Kidney (tissue), 14 donors: Measurements from ENCODE around the gene SORCS3. TPM values are rescaled to one million over a fixed set of nuclear protein-coding genes. Genes with fewer than 3 reads are reported as not detected.

Experiments used
- DNase-seq, 5 donors: peaks; one replicate each; pipeline ENCODE4 v3.0.0-alpha.2; 2013 to 2020
- FAIRE-seq: peaks from 2 replicates; lab custom pipeline; 2012; peaks lifted over from hg19 to GRCh38; lab: Jason Lieb, UNC
- H3K27ac ChIP-seq, 2 donors: one replicate each; pipeline ENCODE4 v1.7.0; 2013; ENCODE audit warnings: low read depth in 2 of 2, low read length in 2 of 2, inconsistent platforms in 1 of 2
- H3K27me3 ChIP-seq: one replicate; pipeline ENCODE4 v1.7.1; 2013; ENCODE audit warnings: low read length, inconsistent platforms; ENCODE audit not compliant: control insufficient read depth, insufficient read depth
- H3K36me3 ChIP-seq, 3 donors: one replicate each; pipeline versions ENCODE4 v1.7.0 to v1.7.1; 2013; ENCODE audit warnings: low read length in 3 of 3, control low read depth in 1 of 3, inconsistent platforms in 1 of 3; ENCODE audit not compliant: insufficient read depth in 3 of 3, control insufficient read depth in 2 of 3
- H3K4me1 ChIP-seq, 3 donors: one replicate each; pipeline versions ENCODE4 v1.7.0 to v1.7.1; 2013; ENCODE audit warnings: low read length in 3 of 3, inconsistent platforms in 1 of 3, low read depth in 1 of 3; ENCODE audit not compliant: control insufficient read depth in 2 of 3, insufficient read depth in 2 of 3
- H3K4me3 ChIP-seq, 3 donors: one replicate each; pipeline versions ENCODE4 v1.7.0 to v1.8.1; 2013; ENCODE audit warnings: low read length in 3 of 3, control low read depth in 1 of 3, inconsistent platforms in 1 of 3
- H3K9ac ChIP-seq, 3 donors: one replicate each; pipeline versions ENCODE4 v1.7.0 to v1.7.1; 2013; ENCODE audit warnings: low read length in 3 of 3, control low read depth in 1 of 3, inconsistent platforms in 1 of 3
- H3K9me3 ChIP-seq, 3 donors: one replicate each; pipeline versions ENCODE4 v1.7.0 to v1.7.1; 2013; ENCODE audit warnings: low read length in 3 of 3, control low read depth in 1 of 3, inconsistent platforms in 1 of 3; ENCODE audit not compliant: control insufficient read depth in 2 of 3, insufficient read depth in 1 of 3
- intact Hi-C: fragments of 100-400 bp; cut with DNase I; formaldehyde crosslinking; loops from one replicate; pipeline ENCODE4 v1.11.1; 2022
- polyA plus RNA-seq: library from polyadenylated mRNA; stranded (reverse); fragments of 350-450 nt; fragmentation: Illumina TruSeq; extraction: RNeasy Lipid Tissue Mini Kit (QIAGEN cat#74804); gene quantifications from one replicate; pipeline ENCODE4 v1.2.3, GENCODE V29; 2014; ENCODE audit warnings: low read depth, low replicate concordance; ENCODE audit not compliant: insufficient read depth
- total RNA-seq: library from RNA; stranded (reverse); fragmentation: NEBNext Ultra II Directional; extraction: Animal tissue kit (Norgen Biotek cat#: 25700); gene quantifications from one replicate; pipeline ENCODE4 v1.2.1, GENCODE V29; 2021
- TF ChIP-seq, protein P1 (sequence below): IDR thresholded peaks from 3 replicates; pipeline ENCODE4 v1.5.1; 2012; ENCODE audit warnings: mild to moderate bottlenecking, moderate library complexity, borderline replicate concordance; ENCODE audit not compliant: insufficient read depth; ENCODE audit errors: extremely low read depth
- donor health status: control.
- donor health status: control.
- donor health status: control.
- donor health status: control.
- donor health status: control.
- donor health status: DM: yes; HTN: yes; CAD: no.
- donor health status: Normal renal cell carcinoma (clear cell type).

Gene SORCS3
- total and polyA plus RNA-seq, 2 donors from 2014 or later: 0.52 to 1.1 TPM

DNA sequence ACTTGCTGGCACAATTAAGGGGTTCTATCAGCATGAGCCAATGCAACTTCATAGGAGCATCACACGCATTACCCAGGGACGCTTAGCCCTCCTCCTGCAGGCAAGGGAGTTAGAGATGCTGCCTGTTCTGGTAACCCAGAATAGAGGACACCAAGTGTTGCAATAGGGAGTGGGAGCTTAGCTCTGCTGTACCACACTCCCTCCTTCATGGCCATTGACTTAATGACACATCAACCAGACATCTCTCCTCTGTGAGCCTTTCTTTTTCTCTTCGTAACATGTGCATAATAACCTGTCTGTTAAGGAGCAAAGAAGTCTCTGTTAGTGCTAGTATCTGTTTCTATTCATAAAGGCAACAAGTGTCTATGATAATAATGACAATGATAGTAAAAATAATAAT lies 282.4 kb downstream of the SORCS3 start:
- intact Hi-C loops: no loop called here
- DNase-seq: no peak
- no peak overlapping the region for H3K9ac ChIP-seq
- H3K4me3 ChIP-seq: no peak overlapping the region
- FAIRE-seq: no peak
- H3K36me3 ChIP-seq: no peaks in the 10 kb centered on the region
- TF ChIP-seq, protein P1, sequence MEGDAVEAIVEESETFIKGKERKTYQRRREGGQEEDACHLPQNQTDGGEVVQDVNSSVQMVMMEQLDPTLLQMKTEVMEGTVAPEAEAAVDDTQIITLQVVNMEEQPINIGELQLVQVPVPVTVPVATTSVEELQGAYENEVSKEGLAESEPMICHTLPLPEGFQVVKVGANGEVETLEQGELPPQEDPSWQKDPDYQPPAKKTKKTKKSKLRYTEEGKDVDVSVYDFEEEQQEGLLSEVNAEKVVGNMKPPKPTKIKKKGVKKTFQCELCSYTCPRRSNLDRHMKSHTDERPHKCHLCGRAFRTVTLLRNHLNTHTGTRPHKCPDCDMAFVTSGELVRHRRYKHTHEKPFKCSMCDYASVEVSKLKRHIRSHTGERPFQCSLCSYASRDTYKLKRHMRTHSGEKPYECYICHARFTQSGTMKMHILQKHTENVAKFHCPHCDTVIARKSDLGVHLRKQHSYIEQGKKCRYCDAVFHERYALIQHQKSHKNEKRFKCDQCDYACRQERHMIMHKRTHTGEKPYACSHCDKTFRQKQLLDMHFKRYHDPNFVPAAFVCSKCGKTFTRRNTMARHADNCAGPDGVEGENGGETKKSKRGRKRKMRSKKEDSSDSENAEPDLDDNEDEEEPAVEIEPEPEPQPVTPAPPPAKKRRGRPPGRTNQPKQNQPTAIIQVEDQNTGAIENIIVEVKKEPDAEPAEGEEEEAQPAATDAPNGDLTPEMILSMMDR: no peak
- no peaks in the 10 kb centered on the region for H3K4me1 ChIP-seq
- no peaks in the 10 kb centered on the region for H3K27me3 ChIP-seq
- no peaks in the 10 kb centered on the region for H3K9me3 ChIP-seq
- no peak overlapping the region for H3K27ac ChIP-seq

DNA sequence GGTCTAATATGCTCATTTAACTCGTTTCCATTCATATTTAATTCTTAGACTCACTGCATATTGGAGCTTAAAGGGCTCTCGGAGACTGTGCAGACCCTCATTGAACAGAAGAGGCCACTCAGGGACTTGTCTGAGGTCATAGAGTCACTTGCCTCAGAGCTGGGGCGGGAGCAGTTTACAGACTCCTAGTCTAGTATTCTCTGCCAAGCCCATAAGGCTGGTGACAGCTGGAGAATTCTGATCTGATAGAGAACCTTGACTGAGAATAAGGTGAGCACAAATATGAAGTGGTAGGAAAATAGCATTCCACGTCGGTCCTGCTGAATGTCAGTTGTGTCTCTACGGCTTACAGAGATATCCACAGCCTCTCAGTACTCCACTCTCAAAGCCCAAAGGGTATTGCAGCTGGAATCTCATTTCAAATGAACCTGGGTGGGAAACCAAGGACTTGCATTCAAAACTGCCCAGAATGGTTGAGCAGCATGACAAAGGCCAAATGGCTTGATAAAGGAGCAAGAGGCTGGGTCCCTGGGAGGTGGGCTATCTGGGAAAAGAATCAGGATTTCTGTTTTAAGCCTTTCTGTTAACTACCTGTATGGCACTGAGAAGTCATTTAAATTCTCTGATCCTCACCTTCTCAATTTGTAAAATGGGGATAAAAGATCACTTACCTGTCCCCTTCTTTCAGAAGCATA lies 283.2 kb downstream of the SORCS3 start:
- no peaks in the 10 kb centered on the region for H3K9me3 ChIP-seq
- no peaks in the 10 kb centered on the region for H3K4me1 ChIP-seq
- DNase-seq: no peak
- TF ChIP-seq, protein P1: no peak
- FAIRE-seq: no peak
- H3K36me3 ChIP-seq: no peaks in the 10 kb centered on the region
- no peak overlapping the region for H3K27ac ChIP-seq
- intact Hi-C loops: no loop called here
- H3K4me3 ChIP-seq: no peak overlapping the region
- H3K9ac ChIP-seq: no peak overlapping the region
- H3K27me3 ChIP-seq: no peaks in the 10 kb centered on the region

DNA sequence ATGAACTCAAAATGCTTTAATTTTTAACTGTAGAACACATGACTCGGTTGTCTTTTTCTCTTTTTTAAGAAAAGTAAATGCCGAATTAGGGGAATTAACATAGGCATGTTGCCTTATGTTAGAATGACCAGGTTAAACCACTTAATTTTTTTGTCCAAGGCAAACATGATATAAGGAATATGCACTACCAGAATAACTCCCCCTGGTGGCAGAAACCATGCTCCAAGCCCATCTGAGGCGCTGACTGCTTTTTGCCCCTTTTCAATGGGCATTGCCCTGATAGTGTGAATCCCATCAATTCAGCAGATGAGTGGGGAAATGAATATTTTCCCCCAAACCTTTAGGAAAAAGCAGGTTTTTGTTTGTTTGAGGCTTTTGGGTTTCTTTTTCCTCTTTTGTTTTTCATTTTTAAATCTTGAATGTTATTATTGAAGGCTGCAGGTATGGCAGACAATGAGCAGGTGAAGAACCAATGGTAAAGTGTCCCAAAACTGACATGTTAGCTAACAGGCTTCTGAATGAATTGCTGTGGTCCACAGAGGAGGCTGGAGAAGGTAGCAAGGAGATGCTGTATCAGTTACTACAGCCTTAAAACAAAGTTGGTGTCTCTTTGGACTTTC lies 284.3 kb downstream of the SORCS3 start:
- Histone ChIP-seq H3K9ac (no peak overlapping the region), H3K4me3 (no peak overlapping the region), H3K36me3 (no peaks in the 10 kb centered on the region), H3K27ac (no peak overlapping the region), H3K27me3 (no peaks in the 10 kb centered on the region), H3K4me1 (no peaks in the 10 kb centered on the region), H3K9me3 (no peaks in the 10 kb centered on the region)
- peak in 3 of 5 donors; percentile 26 to 59 (median 52) for DNase-seq
- intact Hi-C loops: no loop called here
- TF ChIP-seq, protein P1: peak; percentile 54
- no peak for FAIRE-seq
